GM06990 (cell line): ENCODE results near the gene CCDC182.

ENCODE experiments used
- DNase-seq: peaks from one replicate; pipeline ENCODE4 v3.0.0-alpha.2; 2011; ENCODE audit not compliant: insufficient read length; ENCODE audit errors: extremely low read depth
- H3K27me3 ChIP-seq: replicated peaks from 2 replicates; pipeline ENCODE4 v1.6.0; 2011; ENCODE audit warnings: low read length; ENCODE audit not compliant: control insufficient read depth, insufficient read depth
- H3K36me3 ChIP-seq: 2 replicates; pipeline ENCODE4 v1.5.1; 2011; ENCODE audit warnings: low read length; ENCODE audit not compliant: control insufficient read depth, insufficient read depth
- H3K4me3 ChIP-seq: replicated peaks from 2 replicates; pipeline ENCODE4 v1.5.1; 2011; ENCODE audit warnings: low read depth, mild to moderate bottlenecking, control low read depth, low read length
- CTCF ChIP-seq: IDR thresholded peaks from 2 replicates; pipeline ENCODE4 v1.5.1; 2011; ENCODE audit warnings: low read length, control low read depth, mild to moderate bottlenecking, inconsistent platforms; ENCODE audit not compliant: insufficient read depth, poor library complexity, severe bottlenecking

CCDC182 gene

GRCh38 chr17:57750109-57750871 is 5.2 kb upstream of the CCDC182 start:
- no peak for TF ChIP-seq CTCF
- Histone ChIP-seq H3K4me3 (no peak overlapping the region), H3K36me3 (no peaks in the 10 kb centered on the region), H3K27me3 (no peaks in the 10 kb centered on the region; the same call in 1 of the 2 replicates)
- no peak for DNase-seq

- TF ChIP-seq CTCF, result no peak
- Histone ChIP-seq H3K36me3 (no peaks in the 10 kb centered on the region), H3K27me3 (no peaks in the 10 kb centered on the region; the same call in 1 of the 2 replicates), H3K4me3 (no peak overlapping the region)
- DNase-seq, result no peak
Observed at GRCh38 chr17:57749701-57750100, 4.6 kb upstream of the CCDC182 start.

GRCh38 chr17:57747221-57748017 is 2.3 kb upstream of the CCDC182 start:
- DNase-seq, result no peak
- Histone ChIP-seq H3K36me3 (no peaks in the 10 kb centered on the region), H3K4me3 (no peak overlapping the region), H3K27me3 (no peaks in the 10 kb centered on the region; the same call in 1 of the 2 replicates)
- peak; percentile 80 for TF ChIP-seq CTCF

GRCh38 chr17:57746221-57746620 is 1.1 kb upstream of the CCDC182 start:
- no peak for DNase-seq
- Histone ChIP-seq H3K36me3 (no peaks in the 10 kb centered on the region), H3K4me3 (no peak overlapping the region), H3K27me3 (no peaks in the 10 kb centered on the region; the same call in 1 of the 2 replicates)
- no peak for TF ChIP-seq CTCF

- no peak for DNase-seq
- no peak for TF ChIP-seq CTCF
- Histone ChIP-seq H3K4me3 (no peak overlapping the region), H3K36me3 (no peaks in the 10 kb centered on the region), H3K27me3 (no peaks in the 10 kb centered on the region)
Observed at GRCh38 chr17:57744195-57745170, 616 bp downstream of the CCDC182 start.
